PC-9 (cell line): ENCODE data around the gene DRICH1.

Source experiments
- EZH2 ChIP-seq: fragments of 200-600 bp; sonication (generic); IDR thresholded peaks from 2 replicates; pipeline ENCODE4 v1.8.0; 2017; ENCODE audit warnings: antibody characterized with exemption, low read depth
- TF ChIP-seq, protein P1 (sequence below): fragments of 200-600 bp; sonication (generic); conservative IDR thresholded peaks from 2 replicates; pipeline ENCODE4 v1.6.1; 2017; ENCODE audit warnings: mixed run types, antibody characterized with exemption, mild to moderate bottlenecking, moderate library complexity

DNA sequence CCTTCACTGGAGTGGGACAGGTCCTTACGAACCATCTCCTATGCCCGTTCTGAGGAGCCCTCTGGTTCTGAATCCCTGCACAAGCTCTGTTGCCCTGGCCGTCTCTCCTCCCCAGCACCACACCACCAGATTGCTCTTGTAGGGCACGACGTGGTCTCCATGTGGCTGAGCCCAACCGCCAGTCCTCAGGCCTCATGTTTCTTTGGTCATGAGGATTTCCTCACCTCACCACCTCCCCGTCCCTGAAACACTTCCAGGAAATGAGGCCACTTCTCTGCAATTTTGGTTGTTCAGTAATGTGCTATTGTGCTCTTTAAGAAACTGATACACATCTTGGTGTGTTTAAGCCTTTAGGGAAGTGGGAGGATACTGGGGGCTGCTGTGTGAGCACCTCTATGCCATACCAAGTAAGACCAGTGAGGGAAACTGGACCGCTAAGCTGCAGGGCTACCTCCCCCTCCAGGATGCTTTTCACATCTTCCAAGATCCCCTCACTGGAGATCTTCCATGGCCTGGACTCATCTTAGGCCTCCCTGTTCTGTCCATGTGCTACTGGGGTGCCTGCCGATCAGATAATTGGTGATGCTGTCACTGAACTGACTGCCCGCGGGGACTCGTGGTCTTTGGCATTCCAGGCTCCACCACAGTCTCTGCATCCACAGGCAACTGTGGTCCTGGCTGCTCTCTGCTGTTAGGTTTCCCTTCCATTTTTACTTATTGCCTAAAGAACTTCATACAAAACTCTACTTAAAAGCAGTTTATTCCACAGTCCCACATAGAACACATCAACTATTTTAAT lies 21.9 kb downstream of the DRICH1 start:
- TF ChIP-seq, protein P1, sequence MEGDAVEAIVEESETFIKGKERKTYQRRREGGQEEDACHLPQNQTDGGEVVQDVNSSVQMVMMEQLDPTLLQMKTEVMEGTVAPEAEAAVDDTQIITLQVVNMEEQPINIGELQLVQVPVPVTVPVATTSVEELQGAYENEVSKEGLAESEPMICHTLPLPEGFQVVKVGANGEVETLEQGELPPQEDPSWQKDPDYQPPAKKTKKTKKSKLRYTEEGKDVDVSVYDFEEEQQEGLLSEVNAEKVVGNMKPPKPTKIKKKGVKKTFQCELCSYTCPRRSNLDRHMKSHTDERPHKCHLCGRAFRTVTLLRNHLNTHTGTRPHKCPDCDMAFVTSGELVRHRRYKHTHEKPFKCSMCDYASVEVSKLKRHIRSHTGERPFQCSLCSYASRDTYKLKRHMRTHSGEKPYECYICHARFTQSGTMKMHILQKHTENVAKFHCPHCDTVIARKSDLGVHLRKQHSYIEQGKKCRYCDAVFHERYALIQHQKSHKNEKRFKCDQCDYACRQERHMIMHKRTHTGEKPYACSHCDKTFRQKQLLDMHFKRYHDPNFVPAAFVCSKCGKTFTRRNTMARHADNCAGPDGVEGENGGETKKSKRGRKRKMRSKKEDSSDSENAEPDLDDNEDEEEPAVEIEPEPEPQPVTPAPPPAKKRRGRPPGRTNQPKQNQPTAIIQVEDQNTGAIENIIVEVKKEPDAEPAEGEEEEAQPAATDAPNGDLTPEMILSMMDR, result no peak
- TF ChIP-seq EZH2, result no peak
